ENCODE data around the gene PARP14. TPM values are rescaled to one million over a fixed set of nuclear protein-coding genes. Genes with fewer than 3 reads are reported as not detected.

The PARP14 gene
- total RNA-seq, 1 donor from 2014 or later = 15.9 TPM

DNA sequence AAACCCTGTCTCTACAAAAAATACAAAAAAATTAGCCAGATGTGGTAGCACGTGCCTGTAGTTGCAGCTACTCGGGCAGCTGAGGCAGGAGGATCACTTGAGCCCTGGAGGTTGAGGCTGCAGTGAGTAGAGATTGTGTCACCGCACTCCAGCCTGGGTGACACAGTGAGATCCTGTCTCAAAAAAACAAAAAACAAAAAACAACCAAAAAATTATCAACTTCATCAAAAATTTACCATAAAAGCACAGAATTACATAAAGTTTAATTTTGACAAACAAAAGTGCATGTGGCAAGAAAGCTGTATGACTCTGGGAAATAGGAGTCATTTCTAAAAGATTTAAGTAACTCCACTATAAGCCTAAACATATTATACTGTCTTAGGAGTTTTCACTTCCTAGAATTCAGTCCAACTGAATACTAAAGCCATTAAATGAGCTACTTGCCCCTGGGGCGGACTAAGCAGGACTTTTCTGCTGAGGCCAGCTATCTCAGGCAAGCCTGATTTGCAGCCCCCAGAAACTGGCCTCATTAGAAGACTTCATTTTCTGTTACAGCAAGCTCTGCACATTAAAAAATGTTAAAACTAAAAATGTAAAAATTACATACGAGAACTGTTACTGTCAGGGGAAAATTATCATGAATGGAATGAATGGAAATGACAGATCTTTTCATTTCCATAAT is 90.0 kb downstream of the PARP14 start:
- no peak for ATAC-seq

DNA sequence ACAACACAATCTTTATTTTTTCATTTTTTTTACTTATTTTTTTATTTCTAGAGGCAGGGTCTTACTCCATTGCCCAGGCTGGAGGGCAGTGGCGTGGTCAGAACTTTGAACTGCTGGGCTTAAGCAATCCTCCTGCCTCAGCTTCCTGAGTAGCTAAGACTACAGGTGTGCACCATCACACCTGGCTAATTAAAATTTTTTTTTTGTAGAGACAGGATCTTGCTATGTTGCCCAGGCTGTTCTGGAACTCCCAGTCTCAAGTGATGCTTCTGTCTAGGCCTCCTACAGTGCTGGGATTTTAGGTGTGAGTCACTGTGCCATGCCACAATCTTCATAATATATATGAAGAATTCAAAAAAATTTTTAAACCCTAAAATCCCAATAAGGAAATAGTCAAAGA is 92.2 kb downstream of the PARP14 start:
- ATAC-seq = no peak

DNA sequence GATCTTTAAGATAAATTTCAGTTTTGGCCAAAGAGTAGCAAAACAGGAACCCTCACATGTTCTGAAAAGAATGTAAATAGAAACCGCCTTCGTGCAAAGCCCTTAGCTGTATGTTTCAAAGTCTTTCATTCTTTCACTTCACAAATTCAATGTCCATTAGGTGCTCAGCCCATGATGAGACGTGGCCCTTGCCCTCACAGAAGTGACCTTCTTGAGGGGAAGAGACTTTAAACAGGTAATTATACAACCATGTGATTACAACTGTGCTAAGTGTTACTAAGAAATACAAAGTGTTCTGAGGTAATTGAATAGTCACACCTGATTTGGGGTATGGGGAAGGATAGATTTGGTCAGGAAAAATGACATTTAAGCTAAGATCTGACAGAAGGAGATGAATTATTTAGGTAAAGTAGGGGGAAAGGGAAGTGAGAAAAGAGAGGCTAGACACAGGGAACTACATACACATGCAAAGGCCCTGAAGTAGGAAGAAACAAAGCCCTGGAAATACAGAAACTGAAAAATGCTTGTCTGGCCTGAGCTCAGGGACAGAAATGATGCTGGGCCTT is 93.4 kb downstream of the PARP14 start:
- ATAC-seq = no peak

DNA sequence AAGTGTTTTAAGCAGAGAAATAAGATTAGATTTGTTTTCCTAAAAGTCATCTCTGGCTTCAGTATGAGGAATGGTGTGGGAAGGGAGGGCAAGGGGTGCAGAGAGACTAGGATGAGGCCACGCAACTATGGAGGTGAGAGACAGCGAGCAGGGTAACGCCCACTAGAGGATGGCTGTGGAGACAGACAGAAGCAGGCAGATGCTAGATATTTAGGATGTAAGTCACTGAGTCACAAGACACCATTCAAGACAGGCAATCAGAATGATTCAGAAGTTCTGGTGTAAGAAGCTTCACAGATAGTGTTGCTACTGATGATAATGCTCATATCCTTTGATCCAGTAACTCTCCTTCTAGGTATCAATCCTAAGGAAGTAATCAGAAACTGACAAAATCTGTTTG is 93.9 kb downstream of the PARP14 start:
- no peak for ATAC-seq

DNA sequence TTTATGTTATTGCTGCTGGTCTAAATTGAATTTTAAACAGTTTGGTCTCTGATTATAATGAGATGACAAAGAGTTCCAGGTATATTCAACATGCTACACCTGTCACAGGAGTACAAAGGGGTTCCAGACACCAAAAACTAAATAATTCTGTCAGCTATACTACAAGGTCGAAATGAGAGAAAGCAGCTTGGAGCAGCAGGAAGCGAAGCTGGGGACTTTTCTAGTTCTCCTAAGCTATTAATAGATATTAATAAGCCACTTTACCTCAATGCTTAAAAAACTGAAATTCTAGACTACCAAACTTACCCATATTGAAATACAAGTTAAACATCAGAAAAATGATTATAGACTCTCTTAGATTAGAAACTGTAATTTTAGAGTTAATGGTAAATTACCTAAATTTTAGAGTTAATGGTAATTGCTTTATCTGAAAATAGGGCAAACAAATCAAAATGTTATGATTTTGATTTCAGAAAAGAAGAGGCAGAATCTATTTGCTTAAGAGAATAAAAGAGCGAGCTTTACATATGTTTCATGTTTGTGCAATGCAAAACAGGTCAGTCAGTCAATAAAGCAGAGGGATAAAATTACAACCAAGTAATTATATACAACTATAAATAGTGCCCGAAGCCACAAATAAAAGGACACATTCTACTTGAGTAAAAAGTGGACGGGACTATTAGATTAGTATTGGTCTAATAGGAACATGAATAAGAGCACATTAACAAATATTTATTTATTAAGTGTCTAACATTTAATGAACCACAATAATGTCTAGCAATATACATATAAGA is 96.2 kb downstream of the PARP14 start:
- no peak for ATAC-seq

DNA sequence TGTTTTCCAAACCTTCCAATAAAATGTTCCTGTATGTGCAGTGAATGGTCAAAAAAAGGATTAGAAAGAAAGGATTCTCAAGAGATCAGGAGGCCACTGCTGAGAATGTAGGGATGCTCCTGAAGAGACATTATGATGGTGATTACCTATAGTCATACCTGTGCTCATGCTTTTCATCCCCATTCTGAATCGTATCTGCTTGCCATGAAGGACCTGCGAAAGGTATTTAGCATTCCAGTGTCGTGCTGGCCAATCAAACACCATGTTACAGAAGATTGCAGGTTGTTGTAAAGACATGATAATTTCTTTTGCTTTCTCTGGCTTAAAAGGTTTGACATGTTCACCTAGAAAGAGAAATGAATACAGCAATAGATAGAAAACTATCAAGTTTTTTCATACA is 96.9 kb downstream of the PARP14 start:
- ATAC-seq = no peak

Other genes with a start within 250 kb of the PARP14 start
- 54.2 TPM for gene KPNA1, start 165.9 kb upstream of the PARP14 start, total RNA-seq
- 27.5 TPM for gene PARP9, start 116.5 kb upstream of the PARP14 start, total RNA-seq
- 28.5 TPM for gene DTX3L, start 116.5 kb upstream of the PARP14 start, total RNA-seq
- gene PARP15, start 103.2 kb upstream of the PARP14 start, total RNA-seq = 0.56 TPM
- 3.3 TPM for gene HSPBAP1, start 113.0 kb downstream of the PARP14 start, total RNA-seq
- gene SLC49A4, start 114.2 kb downstream of the PARP14 start, total RNA-seq = 10.3 TPM